Mucosa of descending colon (tissue), 3 donors: ENCODE measurements around the gene FAM72D. TPM values are rescaled to one million over a fixed set of nuclear protein-coding genes. Genes with fewer than 3 reads are reported as not detected.
A peak's percentile ranks its signal among the peaks of the same experiment; 100 is the strongest.
"Not testable (repeated sequence)": the region's sequence is repeated elsewhere in the genome, so short reads cannot be mapped to it uniquely, and the experiment has no call there.

Experiments
- ATAC-seq: fragments of 200-7000 bp; cut with Tn5 transposase; one replicate; pipeline ENCODE4 v1.9.1; 2020; ENCODE audit warnings: mild to moderate bottlenecking, moderate library complexity
- DNase-seq, 3 donors: peaks; one replicate each; pipeline ENCODE4 v3.0.0-alpha.2; 2020
- H3K36me3 ChIP-seq: fragments of 200-600 bp; one replicate; pipeline ENCODE4 v1.8.0; 2021; ENCODE audit warnings: low read depth, mild to moderate bottlenecking
- H3K4me1 ChIP-seq: fragments of 200-600 bp; one replicate; pipeline ENCODE4 v1.8.0; 2021; ENCODE audit warnings: low read depth, mild to moderate bottlenecking
- H3K4me3 ChIP-seq: fragments of 200-600 bp; one replicate; pipeline ENCODE4 v1.8.0; 2021; ENCODE audit warnings: mild to moderate bottlenecking
- H3K9me3 ChIP-seq: fragments of 200-600 bp; one replicate; pipeline ENCODE4 v1.8.0; 2021; ENCODE audit warnings: mild to moderate bottlenecking
- intact Hi-C, 2 donors: fragments of 100-400 bp; cut with DNase I in 1 of 2; cut with micrococcal nuclease in 1 of 2; formaldehyde crosslinking; loops; one replicate each; pipeline versions ENCODE4 v1.11.0 to v1.11.1; 2022; cut with DNase I, micrococcal nuclease
- total RNA-seq, 3 donors: library from RNA; stranded (reverse); fragmentation: NEBNext Ultra II Directional in 2 of 3; extraction: Animal tissue kit (Norgen Biotek cat#: 25700) in 2 of 3; gene quantifications; one replicate each; pipeline versions ENCODE4 v1.2.1 to v1.2.4, GENCODE V29; 2021 to 2023
- donor health status: DM: no; HTN: no; CAD: no; lungs with moderate emphysema.
- donor health status: DM: no; HTN: no; CAD: no.
- donor health status: DM: no; HTN: yes; CAD: no.

FAM72D gene
- total RNA-seq, 3 donors from 2014 or later: 0.19 to 1.1 (median 0.26) TPM

DNA sequence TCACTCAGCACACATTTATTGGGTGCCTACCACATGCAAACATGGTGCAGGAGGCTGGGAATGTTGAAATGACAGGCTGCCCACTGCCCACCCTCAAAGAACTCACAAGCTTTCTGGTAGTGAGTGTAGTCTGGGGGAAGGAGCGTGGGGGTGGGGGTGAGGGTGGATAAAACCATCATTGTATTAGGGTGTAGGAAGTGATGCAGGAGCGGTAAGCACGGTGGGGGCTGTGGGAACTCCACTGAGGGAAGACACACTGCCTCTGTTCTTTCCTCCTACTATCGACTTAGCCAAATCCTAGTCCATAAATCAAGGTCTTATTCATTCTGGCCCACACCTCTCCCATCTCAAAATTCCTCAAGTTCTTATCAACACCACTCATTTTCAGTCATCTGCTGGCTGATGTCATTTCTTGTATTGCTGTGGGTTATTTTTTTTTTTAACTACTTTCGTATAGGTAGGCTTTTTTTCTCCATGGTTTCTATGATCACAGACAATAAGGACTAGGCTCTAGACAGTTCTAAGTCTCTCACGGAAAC is 21.7 kb upstream of the FAM72D start:
- H3K36me3 ChIP-seq, DNase-seq, H3K9me3 ChIP-seq, intact Hi-C loops, ATAC-seq, H3K4me3 ChIP-seq, H3K4me1 ChIP-seq: not testable (repeated sequence)

DNA sequence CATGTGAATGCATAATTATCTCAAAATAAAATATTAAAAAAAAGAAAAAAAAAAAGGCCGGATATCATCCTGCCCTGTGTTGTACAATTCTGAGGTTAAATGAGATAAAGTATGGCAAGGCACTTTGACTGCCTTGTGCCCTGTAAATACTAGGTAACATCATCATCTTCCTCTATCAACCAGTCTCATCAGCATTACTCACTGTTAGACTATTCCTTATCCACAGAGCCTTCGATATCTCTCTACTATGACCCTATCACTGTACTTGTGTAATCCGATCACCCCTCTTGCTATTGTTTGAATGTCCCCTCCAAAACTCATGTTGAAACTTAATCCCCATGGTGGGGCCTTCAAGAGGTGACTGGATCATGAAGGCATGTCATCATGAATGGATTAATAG is 18.9 kb upstream of the FAM72D start:
- H3K4me3 ChIP-seq, H3K9me3 ChIP-seq, H3K36me3 ChIP-seq, intact Hi-C loops, ATAC-seq, H3K4me1 ChIP-seq, DNase-seq: not testable (repeated sequence)

DNA sequence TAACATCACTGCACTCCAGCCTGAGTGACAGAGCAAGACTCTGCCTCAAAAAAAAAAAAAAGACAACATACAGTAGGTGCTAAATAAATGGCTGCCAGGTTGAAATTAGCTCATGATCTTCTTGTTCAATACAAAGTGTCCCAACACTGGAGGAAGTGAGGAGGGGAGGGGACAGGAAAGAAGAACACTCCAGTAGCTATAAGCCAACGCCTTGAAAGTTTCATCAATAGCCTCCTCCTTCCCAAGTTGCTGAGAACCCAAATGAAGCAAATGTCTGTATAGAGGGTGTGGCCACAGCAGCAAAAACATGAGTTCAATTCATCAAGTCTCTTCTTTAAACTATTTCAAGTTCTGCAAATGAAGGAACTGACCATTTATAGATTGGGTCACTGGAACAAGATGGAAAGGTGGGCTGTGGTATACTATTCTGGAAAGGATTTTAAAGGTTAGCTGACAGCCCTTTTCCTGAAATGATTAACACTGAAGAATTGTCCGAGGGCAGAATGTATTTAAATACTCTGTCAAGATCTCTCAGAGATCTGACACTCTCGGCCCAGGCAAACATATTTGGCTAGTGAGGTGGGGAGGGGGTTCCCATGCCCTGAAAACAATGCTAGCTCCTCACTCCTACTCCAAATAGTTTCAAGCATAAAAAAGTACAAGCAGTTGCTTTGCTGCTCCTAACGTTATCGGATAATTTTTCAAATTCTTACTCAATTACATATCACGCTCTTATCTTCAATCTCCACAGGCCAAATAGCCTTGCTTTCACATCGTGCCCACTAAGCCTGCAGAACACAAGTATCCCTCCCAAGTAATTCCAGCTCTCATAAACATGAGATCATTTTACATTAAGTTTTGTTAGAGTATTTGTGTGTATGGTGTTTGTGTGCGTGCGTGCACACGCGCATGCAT is 17.6 kb upstream of the FAM72D start:
- H3K4me3 ChIP-seq, DNase-seq, H3K4me1 ChIP-seq, ATAC-seq, H3K36me3 ChIP-seq, intact Hi-C loops, H3K9me3 ChIP-seq: not testable (repeated sequence)

DNA sequence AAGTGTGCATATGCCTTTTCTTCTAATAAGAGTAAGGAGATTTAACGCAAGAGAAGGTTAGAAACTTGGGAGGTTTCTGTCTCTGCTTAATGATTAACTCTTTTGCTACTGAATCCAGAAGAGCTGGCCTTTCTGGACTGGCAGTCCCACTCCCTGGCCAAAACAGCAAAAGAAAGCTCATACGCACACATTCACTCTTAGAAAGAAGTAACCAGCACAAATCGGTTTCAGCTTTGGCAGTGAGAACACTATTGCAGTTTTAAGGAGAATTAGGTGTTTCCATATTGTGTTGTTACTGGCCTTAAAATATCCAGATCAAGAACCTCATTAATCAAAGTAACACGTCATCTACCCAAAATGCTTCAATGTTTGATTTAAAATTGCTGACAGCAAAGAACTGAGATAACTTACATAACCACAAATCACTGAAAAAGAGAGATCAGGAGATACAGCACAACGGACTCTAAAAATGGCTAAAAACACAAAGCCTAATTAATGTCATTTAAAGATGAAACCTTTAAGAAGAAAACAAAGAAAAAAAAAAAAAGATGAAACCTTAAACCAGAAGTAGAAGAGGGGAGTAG is 16.9 kb upstream of the FAM72D start:
- intact Hi-C loops, ATAC-seq, H3K9me3 ChIP-seq, DNase-seq, H3K36me3 ChIP-seq, H3K4me3 ChIP-seq, H3K4me1 ChIP-seq: not testable (repeated sequence)

DNA sequence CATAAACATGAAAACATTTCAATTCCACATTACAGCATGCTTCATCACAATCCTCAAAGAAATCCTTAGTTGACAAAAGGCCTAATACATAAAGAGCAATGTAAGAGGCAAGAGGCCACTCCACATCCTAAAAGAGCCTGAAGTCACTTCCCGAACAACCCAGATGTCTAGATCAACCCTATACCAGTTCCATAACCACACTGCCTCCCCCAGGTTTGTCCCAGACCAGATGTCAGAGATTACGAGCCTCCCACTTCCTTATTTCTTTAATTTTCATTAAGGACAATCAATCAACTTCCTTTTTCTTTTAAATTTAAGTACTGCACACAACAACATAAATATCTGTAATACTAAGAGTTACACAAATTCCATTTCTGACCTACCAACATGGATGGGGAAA is 16.0 kb upstream of the FAM72D start:
- H3K4me3 ChIP-seq, intact Hi-C loops, ATAC-seq: not testable (repeated sequence)

DNA sequence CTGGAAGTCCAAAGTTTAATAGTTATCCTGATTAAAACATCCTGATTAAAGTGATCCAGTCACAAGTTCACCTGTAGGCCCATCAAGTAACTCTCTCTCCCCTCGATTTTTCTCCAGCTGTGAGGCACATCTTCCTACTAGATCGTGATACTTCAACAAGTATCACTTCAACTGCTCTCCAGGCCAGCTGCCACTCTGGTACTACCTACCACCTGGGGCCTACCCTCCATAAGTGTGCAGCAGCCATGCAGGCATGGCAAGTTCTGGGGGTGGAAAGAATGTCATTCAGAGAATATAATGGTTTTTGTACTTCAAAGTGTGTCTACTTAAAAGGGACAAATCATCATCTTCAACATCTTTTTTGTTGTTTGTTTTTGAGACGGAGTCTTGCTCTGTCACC is 15.6 kb upstream of the FAM72D start:
- intact Hi-C loops, DNase-seq, H3K9me3 ChIP-seq, ATAC-seq, H3K4me3 ChIP-seq, H3K36me3 ChIP-seq, H3K4me1 ChIP-seq: not testable (repeated sequence)

More for the DNA sequence above, 16.0 kb upstream of the FAM72D start:
- not testable (repeated sequence) for H3K9me3 ChIP-seq, H3K36me3 ChIP-seq, DNase-seq, H3K4me1 ChIP-seq

DNA sequence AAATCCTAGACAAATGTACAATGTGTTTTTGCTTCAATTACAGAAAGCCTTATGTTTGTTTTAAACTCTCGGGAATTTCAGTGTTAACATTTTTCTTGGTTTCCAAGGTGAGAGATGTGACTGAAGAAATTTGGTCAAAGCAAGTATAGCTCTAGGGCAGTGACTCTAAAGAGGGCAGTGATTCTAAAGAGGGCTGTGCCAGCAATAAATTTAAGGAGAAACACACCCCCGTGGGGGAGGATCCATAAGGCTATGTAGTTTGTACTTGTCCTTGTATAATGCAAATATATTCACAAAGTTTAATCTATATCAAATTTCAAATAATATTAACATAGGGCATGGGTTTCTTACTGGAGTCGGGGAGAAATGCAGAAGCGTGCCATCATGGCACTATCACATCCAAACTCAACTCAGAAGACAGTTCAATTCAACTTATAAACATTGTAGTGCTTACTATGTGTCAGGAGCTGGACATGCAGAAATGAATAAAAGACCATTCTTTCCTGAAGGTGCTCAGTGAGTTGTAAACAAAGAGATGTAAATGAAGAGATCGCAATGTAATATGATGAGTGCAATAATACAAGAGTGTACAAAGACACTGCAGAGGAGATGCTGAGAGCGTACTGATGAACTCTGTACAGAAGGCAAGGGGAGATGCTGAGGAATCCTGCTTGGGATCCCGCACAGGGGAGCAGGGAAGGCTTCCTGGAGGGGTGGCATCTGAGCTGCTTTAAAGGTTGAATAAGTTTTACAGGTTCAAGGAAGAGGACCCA is 13.1 kb upstream of the FAM72D start:
- H3K4me1 ChIP-seq, H3K4me3 ChIP-seq, H3K9me3 ChIP-seq, ATAC-seq, intact Hi-C loops, DNase-seq, H3K36me3 ChIP-seq: not testable (repeated sequence)

DNA sequence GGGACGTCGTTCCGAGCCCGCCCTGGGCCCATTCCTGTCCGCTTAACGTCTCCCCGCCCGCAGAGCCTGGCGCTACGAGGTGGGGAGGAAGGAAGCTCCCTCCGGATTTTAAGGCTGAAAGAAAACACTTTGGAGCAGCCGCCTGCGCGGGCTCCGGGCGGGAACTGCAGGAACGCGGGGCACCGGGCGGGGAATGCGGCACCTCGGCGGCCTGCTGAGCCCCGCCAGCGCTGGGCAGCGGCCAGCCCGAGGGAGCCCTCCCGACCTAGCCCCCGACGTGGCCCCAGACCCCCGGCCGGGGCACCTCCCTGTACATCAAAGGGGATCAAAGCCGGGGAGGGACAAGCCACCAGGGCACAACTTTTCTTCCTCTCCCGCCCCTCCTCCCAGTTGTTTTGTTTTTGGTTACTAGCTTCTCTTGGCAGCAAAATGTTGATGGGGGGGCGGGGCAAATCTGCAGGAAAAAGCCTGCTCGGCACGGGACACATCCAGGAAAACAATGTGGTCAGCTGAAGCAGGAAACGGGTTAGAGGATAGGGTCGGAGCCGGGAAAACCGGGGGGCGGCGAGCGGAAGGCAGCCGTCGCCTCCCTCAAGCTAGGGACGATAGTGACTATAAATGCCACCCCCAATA is 2.1 kb upstream of the FAM72D start:
- H3K4me1 ChIP-seq, H3K9me3 ChIP-seq, H3K36me3 ChIP-seq, intact Hi-C loops, ATAC-seq, H3K4me3 ChIP-seq: not testable (repeated sequence)
- DNase-seq: peak; percentile 64 to 82 (median 65)

DNA sequence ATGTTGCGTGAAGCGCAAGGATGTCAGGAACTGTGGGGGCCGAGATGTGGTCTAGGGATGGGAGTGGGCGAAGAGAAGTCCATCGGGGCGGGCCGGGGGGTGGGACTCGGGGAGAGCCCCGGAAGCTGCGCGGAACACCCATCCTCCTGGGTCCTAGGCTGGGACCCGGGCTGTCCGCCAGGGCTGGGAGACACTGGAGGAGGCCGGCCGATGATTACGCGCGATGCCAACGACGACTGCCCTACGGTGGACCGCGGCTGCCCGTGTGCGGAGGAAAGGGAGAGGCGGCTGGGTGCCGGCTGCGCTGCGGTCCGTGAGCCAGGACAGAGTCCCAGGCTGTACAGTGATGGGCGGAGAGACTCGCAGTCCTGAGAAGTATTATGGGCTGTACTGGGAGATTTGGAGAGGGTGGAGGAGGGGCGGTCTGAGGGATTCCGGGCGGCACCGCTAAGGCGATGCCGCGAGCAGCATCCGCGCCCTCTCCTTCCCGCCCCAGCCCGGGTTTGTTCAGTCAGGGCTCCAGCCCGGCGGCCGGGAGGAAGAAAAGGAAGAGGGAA is 1.0 kb upstream of the FAM72D start:
- peak; percentile 43 for ATAC-seq
- intact Hi-C loops, H3K4me1 ChIP-seq, H3K4me3 ChIP-seq, H3K36me3 ChIP-seq, H3K9me3 ChIP-seq: not testable (repeated sequence)
- DNase-seq: peak; percentile 8 to 56 (median 40)

DNA sequence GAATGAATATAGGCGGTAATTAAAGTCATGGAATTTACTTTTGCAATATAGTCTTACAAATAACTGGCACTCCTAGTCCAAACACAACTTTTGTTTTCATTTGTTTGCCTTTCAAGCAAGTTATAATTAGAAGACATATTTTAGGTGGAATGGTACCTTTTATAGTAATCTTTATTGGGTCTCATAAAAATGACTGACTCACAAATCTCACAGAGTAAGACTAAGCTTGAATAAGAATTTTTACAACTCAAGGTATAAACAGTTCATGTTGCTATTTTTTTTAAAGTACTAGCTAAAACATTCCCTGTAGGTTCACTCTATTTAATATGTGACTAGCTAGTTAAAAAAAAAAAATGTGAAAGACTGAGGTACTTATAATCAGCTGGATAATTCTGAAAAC is 6.0 kb downstream of the FAM72D start:
- ATAC-seq: peak; percentile 88
- H3K9me3 ChIP-seq, DNase-seq, H3K4me1 ChIP-seq, intact Hi-C loops, H3K36me3 ChIP-seq, H3K4me3 ChIP-seq: not testable (repeated sequence)

DNA sequence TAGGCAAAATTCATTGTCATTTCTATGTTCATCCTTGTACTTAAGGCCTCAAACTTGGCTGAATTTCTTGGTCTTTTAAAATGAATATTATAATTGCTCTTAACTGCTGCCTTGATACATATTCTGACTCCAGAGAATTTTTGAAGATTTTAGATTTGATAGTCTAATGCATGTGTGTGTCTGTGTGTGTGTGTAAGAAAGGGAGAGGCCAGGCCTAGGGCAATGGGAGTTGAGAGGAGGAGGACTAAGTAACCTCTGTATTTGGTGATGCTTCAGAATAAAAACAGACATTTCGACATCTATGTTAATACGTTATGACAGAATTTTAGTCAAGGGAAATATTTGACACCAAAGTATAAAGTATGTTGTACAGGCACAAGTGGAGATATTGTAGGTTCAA is 7.5 kb downstream of the FAM72D start:
- ATAC-seq, intact Hi-C loops, H3K4me1 ChIP-seq, H3K4me3 ChIP-seq, H3K9me3 ChIP-seq, H3K36me3 ChIP-seq, DNase-seq: not testable (repeated sequence)

DNA sequence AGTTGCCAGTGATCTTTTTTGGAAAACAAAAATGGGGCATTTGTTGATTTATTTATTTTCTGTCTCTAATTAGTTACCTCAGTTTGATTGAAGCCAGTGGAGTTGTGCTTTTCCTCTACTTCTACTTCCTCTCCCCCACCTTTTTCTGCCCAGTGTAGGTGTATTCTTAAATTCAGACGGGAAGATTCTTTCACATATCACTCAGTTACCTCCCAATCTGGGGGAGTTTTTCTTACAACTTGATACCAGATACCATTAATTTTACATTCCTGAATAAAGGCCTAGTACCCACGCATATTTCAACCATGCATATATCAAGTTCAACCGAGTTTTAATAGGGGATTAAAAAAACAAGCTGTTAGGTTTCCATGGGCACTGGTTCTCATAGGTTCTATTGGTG is 15.9 kb downstream of the FAM72D start:
- H3K4me3 ChIP-seq, H3K4me1 ChIP-seq, ATAC-seq, H3K36me3 ChIP-seq, intact Hi-C loops, DNase-seq, H3K9me3 ChIP-seq: not testable (repeated sequence)

DNA sequence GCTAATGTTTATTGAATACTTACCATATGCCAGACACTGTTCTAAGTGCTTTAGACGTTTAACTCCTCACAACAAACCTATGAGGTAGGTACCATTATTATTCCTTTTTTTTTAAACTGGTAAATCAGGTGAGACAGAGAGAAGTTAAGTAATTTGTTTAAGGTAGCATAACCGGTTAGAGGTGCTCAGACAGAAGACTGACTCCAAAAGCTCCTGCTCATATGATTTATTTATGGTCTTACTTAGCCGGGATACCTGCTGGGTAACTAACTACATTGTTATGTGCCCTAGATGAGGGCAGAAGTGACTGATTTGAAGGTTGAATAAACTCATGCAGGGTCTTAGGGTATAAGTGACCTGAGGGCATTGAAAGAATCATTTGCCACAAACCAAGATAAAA is 16.9 kb downstream of the FAM72D start:
- H3K4me1 ChIP-seq, DNase-seq, H3K9me3 ChIP-seq, intact Hi-C loops, H3K4me3 ChIP-seq, H3K36me3 ChIP-seq, ATAC-seq: not testable (repeated sequence)
